GM12864 (cell line): ENCODE data around the gene RARS2.
"Not testable (repeated sequence)": the region's sequence is repeated elsewhere in the genome, so short reads cannot be mapped to it uniquely, and the experiment has no call there.

ENCODE experiments used
- DNase-seq: peaks from one replicate; pipeline ENCODE4 v3.0.0-alpha.2; 2011; ENCODE audit warnings: low read depth
- H3K4me3 ChIP-seq: 2 replicates; pipeline ENCODE4 v1.5.1; 2011; ENCODE audit warnings: mild to moderate bottlenecking, low read depth, low read length, control low read depth
- CTCF ChIP-seq: IDR thresholded peaks from 2 replicates; pipeline ENCODE4 v1.5.1; 2011; ENCODE audit warnings: low read depth, mild to moderate bottlenecking, moderate library complexity, low read length, control low read depth, inconsistent platforms; ENCODE audit errors: missing control alignments

RARS2 gene

GRCh38 chr6:87514831-87515230, 75.0 kb downstream of the RARS2 start:
- DNase-seq: no peak
- TF ChIP-seq CTCF: no peak
- H3K4me3 ChIP-seq: no peak overlapping the region

GRCh38 chr6:87504441-87504840, 85.3 kb downstream of the RARS2 start:
- TF ChIP-seq CTCF: no peak
- no peak overlapping the region for H3K4me3 ChIP-seq
- DNase-seq: no peak

DNA sequence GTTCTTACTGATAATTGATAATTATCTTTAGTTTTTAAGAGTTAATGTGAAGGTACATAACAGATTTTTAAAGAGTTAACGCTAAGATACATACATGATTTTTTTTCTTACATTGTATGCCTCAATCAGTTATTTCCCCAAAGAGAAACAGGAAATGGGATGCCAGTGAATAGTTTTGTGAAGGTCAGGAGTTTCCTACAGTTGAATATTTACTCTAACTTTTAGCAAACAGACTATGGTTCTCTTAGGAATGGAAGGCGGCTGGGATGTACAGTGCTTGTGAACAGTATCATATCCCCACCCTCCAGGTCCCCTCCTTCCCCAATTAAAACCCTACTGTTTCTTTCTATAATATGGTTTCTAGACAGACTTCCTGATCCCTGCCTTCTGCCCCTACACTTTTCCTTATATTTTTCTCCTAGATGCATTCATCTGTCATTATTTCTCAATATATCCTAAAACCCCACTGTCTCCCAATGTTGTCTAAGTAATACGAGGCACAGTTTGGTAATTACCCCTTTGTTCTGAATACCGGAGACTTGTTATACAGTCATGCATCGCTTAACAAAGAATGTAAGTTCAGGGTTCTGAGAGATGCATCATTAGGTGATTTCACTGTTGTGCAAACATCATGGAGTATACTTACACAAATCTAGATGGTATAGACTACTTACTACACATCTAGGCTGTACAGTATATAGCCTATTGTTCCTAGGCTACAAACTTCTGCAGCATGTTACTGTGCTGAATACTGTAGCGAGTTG, 87.8 kb downstream of the RARS2 start:
- TF ChIP-seq CTCF: no peak
- no peak for DNase-seq
- no peak overlapping the region for H3K4me3 ChIP-seq

DNA sequence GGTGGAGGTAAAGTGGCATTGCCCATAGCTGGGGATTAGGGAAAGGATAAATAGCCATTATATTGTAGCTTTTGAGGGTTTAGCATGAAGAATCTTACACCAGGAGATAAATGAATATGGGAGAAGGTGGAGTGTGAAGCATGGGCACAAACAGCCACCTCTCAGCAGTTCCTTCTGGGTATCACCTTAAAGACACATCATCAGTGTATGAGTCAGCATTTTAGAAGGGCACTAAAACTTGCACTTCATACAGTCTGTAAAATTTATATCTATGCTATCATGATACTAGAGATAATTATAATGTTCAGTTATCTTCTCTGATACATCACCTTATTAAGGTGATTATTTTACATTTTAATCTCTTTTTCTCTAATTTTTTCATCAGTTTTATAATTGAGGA, 91.7 kb downstream of the RARS2 start:
- no peak for DNase-seq
- TF ChIP-seq CTCF: no peak

GRCh38 chr6:87494761-87495422, 94.9 kb downstream of the RARS2 start:
- no peak overlapping the region for H3K4me3 ChIP-seq
- no peak for DNase-seq
- TF ChIP-seq CTCF: no peak

More for the DNA sequence above, 91.7 kb downstream of the RARS2 start:
- H3K4me3 ChIP-seq: no peak overlapping the region

GRCh38 chr6:87489326-87489725, 100.5 kb downstream of the RARS2 start:
- not testable (repeated sequence) for H3K4me3 ChIP-seq, DNase-seq

DNA sequence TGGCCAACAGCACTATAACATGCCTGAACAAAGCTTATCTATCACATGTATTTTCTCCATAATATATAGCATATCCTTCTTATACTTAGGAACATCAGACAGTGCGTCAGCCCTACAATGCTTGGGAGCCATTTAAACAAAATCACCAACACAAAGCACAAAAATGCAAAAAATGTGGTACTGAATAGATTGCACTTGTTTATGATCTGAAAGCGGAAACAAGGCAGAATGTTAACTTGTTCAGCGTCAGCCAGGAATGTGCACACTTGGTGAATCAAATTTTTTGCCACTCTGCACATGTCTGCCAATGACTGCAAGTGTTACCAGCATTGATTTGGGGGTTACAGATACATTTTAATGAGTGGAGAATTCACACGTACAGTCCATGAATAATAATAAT, 102.2 kb downstream of the RARS2 start:
- DNase-seq: no peak
- no peak overlapping the region for H3K4me3 ChIP-seq
- TF ChIP-seq CTCF: no peak
